H1 (cell line): Measurements from ENCODE around the gene MACROH2A1. TPM values are rescaled to one million over a fixed set of nuclear protein-coding genes. Genes with fewer than 3 reads are reported as not detected.

Source experiments
- CBX8 ChIP-seq: fragments of 300-800, 300-1000 bp; sonication (generic); IDR thresholded peaks from 2 replicates; pipeline ENCODE4 v1.7.1; 2016; ENCODE audit warnings: low read depth, low read length, borderline replicate concordance
- FOSL1 ChIP-seq: IDR thresholded peaks from 2 replicates; pipeline ENCODE4 v1.6.1; 2011; ENCODE audit warnings: mild to moderate bottlenecking, low read depth, low read length, moderate library complexity; ENCODE audit not compliant: insufficient read depth
- JUN ChIP-seq: IDR thresholded peaks from 2 replicates; pipeline ENCODE4 v1.6.1; 2011; ENCODE audit warnings: low read depth, mild to moderate bottlenecking, improper control_type of control experiment, low read length
- KDM1A ChIP-seq: fragments of 200-600, 300-600 bp; sonication (generic); IDR thresholded peaks from 2 replicates; pipeline ENCODE4 v1.7.1; 2016; ENCODE audit warnings: mild to moderate bottlenecking, low read length, borderline replicate concordance
- KDM5A ChIP-seq: fragments of 200-600 bp; IDR thresholded peaks from 2 replicates; pipeline ENCODE4 v1.7.1; 2012; ENCODE audit warnings: mild to moderate bottlenecking, low read length, inconsistent platforms, mixed read lengths
- SIRT6 ChIP-seq: IDR thresholded peaks from one replicate; pipeline ENCODE4 v1.7.1; 2012; ENCODE audit warnings: low read length, inconsistent platforms
- TAF7 ChIP-seq: optimal IDR thresholded peaks from 2 replicates; pipeline ENCODE3; 2011; ENCODE audit warnings: low read depth, mild to moderate bottlenecking, inconsistent platforms, low read length, moderate library complexity, borderline replicate concordance
- polyA plus RNA-seq, 7 experiments: library from polyadenylated mRNA; depleted of rRNA in 3 of 7; stranded (reverse) in 5 of 7; unstranded in 2 of 7; fragments of >200 nt in 5 of 7; fragments of 200-250 nt in 2 of 7; gene quantifications; 1 replicate in 5 of 7; 2 replicates in 1 of 7; 4 replicates in 1 of 7; pipeline versions ENCODE4 v1.2.1 to v1.2.3, GENCODE V29; 2011 to 2013; ENCODE audit warnings: missing spikeins in 2 of 7, mixed read lengths in 2 of 7
- total RNA-seq: library from RNA; stranded (reverse); fragmentation: NEBNext Ultra II Directional; extraction: Animal tissue kit (Norgen Biotek cat#: 25700); gene quantifications from 2 replicates; pipeline ENCODE4 v1.2.1, GENCODE V29; 2021
- TF ChIP-seq, protein P1 (sequence below): fragments of 300-600 bp; sonication (generic); IDR thresholded peaks from 2 replicates; pipeline ENCODE4 v1.7.1; 2012; ENCODE audit warnings: low read length, moderate library complexity, mild to moderate bottlenecking, inconsistent platforms; ENCODE audit not compliant: insufficient replicate concordance
- TF ChIP-seq, protein P2 (sequence below), 3 experiments: IDR thresholded peaks; 1 replicate in 2 of 3; 2 replicates in 1 of 3; pipeline versions ENCODE4 v1.5.1 to v1.6.1; 2011; ENCODE audit warnings: low read length in 3 of 3, mild to moderate bottlenecking in 3 of 3, inconsistent platforms in 2 of 3, low read depth in 1 of 3, moderate library complexity in 1 of 3; ENCODE audit not compliant: insufficient read depth in 1 of 3; ENCODE audit errors: control extremely low read depth in 1 of 3

The MACROH2A1 gene
- total and polyA plus RNA-seq, 2 of the 8 experiments (the other 6 are each of a cell fraction or from before 2014, with no cell fraction given): 60.0 to 92.3 TPM

DNA sequence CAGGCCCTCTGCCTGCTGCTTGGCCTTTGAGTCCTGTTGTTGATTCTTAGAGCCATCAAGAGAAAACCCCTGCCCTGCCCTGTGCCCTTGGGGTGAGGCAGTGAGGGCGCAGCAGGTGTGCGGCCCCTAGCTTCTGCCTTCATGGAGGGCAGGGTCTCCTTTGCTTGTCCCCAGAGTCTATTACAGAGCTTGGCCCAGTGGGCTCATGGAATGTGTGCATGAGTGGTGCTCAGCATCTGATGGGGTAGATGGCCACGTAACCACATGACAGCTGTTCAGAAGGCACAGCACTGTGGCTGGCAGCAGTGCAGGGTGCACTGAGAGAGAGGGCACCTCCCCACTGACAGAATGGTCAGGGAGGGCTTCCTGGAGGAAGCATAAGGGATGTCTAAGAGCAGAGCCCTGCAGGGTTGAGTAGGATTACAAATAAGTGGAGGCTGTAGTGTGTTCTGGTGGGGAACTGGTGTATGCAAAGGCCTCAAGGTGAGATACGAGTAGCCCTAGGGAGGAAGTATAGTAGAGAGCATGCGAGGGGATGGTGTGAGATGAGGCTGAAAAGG lies 70.8 kb downstream of the MACROH2A1 start (continued):
- TF ChIP-seq, protein P1, sequence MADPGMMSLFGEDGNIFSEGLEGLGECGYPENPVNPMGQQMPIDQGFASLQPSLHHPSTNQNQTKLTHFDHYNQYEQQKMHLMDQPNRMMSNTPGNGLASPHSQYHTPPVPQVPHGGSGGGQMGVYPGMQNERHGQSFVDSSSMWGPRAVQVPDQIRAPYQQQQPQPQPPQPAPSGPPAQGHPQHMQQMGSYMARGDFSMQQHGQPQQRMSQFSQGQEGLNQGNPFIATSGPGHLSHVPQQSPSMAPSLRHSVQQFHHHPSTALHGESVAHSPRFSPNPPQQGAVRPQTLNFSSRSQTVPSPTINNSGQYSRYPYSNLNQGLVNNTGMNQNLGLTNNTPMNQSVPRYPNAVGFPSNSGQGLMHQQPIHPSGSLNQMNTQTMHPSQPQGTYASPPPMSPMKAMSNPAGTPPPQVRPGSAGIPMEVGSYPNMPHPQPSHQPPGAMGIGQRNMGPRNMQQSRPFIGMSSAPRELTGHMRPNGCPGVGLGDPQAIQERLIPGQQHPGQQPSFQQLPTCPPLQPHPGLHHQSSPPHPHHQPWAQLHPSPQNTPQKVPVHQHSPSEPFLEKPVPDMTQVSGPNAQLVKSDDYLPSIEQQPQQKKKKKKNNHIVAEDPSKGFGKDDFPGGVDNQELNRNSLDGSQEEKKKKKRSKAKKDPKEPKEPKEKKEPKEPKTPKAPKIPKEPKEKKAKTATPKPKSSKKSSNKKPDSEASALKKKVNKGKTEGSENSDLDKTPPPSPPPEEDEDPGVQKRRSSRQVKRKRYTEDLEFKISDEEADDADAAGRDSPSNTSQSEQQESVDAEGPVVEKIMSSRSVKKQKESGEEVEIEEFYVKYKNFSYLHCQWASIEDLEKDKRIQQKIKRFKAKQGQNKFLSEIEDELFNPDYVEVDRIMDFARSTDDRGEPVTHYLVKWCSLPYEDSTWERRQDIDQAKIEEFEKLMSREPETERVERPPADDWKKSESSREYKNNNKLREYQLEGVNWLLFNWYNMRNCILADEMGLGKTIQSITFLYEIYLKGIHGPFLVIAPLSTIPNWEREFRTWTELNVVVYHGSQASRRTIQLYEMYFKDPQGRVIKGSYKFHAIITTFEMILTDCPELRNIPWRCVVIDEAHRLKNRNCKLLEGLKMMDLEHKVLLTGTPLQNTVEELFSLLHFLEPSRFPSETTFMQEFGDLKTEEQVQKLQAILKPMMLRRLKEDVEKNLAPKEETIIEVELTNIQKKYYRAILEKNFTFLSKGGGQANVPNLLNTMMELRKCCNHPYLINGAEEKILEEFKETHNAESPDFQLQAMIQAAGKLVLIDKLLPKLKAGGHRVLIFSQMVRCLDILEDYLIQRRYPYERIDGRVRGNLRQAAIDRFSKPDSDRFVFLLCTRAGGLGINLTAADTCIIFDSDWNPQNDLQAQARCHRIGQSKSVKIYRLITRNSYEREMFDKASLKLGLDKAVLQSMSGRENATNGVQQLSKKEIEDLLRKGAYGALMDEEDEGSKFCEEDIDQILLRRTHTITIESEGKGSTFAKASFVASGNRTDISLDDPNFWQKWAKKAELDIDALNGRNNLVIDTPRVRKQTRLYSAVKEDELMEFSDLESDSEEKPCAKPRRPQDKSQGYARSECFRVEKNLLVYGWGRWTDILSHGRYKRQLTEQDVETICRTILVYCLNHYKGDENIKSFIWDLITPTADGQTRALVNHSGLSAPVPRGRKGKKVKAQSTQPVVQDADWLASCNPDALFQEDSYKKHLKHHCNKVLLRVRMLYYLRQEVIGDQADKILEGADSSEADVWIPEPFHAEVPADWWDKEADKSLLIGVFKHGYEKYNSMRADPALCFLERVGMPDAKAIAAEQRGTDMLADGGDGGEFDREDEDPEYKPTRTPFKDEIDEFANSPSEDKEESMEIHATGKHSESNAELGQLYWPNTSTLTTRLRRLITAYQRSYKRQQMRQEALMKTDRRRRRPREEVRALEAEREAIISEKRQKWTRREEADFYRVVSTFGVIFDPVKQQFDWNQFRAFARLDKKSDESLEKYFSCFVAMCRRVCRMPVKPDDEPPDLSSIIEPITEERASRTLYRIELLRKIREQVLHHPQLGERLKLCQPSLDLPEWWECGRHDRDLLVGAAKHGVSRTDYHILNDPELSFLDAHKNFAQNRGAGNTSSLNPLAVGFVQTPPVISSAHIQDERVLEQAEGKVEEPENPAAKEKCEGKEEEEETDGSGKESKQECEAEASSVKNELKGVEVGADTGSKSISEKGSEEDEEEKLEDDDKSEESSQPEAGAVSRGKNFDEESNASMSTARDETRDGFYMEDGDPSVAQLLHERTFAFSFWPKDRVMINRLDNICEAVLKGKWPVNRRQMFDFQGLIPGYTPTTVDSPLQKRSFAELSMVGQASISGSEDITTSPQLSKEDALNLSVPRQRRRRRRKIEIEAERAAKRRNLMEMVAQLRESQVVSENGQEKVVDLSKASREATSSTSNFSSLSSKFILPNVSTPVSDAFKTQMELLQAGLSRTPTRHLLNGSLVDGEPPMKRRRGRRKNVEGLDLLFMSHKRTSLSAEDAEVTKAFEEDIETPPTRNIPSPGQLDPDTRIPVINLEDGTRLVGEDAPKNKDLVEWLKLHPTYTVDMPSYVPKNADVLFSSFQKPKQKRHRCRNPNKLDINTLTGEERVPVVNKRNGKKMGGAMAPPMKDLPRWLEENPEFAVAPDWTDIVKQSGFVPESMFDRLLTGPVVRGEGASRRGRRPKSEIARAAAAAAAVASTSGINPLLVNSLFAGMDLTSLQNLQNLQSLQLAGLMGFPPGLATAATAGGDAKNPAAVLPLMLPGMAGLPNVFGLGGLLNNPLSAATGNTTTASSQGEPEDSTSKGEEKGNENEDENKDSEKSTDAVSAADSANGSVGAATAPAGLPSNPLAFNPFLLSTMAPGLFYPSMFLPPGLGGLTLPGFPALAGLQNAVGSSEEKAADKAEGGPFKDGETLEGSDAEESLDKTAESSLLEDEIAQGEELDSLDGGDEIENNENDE: no peak
- TF ChIP-seq FOSL1: no peak
- no peak for TF ChIP-seq SIRT6
- no peak for TF ChIP-seq KDM5A
- TF ChIP-seq, protein P2, sequence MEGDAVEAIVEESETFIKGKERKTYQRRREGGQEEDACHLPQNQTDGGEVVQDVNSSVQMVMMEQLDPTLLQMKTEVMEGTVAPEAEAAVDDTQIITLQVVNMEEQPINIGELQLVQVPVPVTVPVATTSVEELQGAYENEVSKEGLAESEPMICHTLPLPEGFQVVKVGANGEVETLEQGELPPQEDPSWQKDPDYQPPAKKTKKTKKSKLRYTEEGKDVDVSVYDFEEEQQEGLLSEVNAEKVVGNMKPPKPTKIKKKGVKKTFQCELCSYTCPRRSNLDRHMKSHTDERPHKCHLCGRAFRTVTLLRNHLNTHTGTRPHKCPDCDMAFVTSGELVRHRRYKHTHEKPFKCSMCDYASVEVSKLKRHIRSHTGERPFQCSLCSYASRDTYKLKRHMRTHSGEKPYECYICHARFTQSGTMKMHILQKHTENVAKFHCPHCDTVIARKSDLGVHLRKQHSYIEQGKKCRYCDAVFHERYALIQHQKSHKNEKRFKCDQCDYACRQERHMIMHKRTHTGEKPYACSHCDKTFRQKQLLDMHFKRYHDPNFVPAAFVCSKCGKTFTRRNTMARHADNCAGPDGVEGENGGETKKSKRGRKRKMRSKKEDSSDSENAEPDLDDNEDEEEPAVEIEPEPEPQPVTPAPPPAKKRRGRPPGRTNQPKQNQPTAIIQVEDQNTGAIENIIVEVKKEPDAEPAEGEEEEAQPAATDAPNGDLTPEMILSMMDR (IDR thresholded peaks at IDR 0.05; ENCODE audit: control extremely low read depth in 1 of 3, insufficient read depth in 1 of 3, low read depth in 1 of 3, low read length in 3 of 3): no peak
- no peak for TF ChIP-seq TAF7
- no peak for TF ChIP-seq KDM1A
- no peak for TF ChIP-seq CBX8
- no peak for TF ChIP-seq JUN
